RWPE2 (cell line): Measurements from ENCODE around the gene KCNN2.

Experiments
- ATAC-seq: fragments of 200-7000 bp; cut with Tn5 transposase; 3 replicates; pipeline ENCODE4 v1.9.1; 2021; ENCODE audit warnings: low read depth
- DNase-seq: peaks from one replicate; pipeline ENCODE4 v3.0.0-alpha.2; 2020; ENCODE audit warnings: low spot score
- H3K27ac ChIP-seq: fragments of 450-650 bp; 2 replicates; pipeline ENCODE4 v1.5.1; 2017; ENCODE audit warnings: mild to moderate bottlenecking; ENCODE audit not compliant: poor library complexity, severe bottlenecking
- H3K27me3 ChIP-seq: fragments of 250-450 bp; sonication (Bioruptor Pico); 2 replicates; pipeline ENCODE4 v1.5.1; 2021; ENCODE audit warnings: mild to moderate bottlenecking, moderate library complexity; ENCODE audit not compliant: insufficient read depth, poor library complexity, severe bottlenecking
- H3K36me3 ChIP-seq: fragments of 250-450 bp; sonication (Bioruptor Pico); 2 replicates; pipeline ENCODE4 v1.5.1; 2020; ENCODE audit warnings: low read depth, mild to moderate bottlenecking, moderate library complexity
- H3K4me1 ChIP-seq: fragments of 250-450 bp; sonication (Bioruptor Pico); 2 replicates; pipeline ENCODE4 v1.5.1; 2021; ENCODE audit warnings: mild to moderate bottlenecking, moderate library complexity; ENCODE audit not compliant: insufficient read depth, poor library complexity, severe bottlenecking
- H3K4me3 ChIP-seq: fragments of 250-450 bp; sonication (Bioruptor Pico); 2 replicates; pipeline ENCODE4 v1.5.1; 2021; ENCODE audit warnings: mild to moderate bottlenecking, moderate library complexity; ENCODE audit not compliant: severe bottlenecking
- H3K9me3 ChIP-seq: fragments of 250-450 bp; sonication (Bioruptor Pico); 2 replicates; pipeline ENCODE4 v1.5.1; 2021; ENCODE audit warnings: mild to moderate bottlenecking, moderate library complexity; ENCODE audit not compliant: severe bottlenecking
- CTCF ChIP-seq: fragments of 450-650 bp; IDR thresholded peaks from one replicate; pipeline ENCODE4 v1.5.1; 2017; ENCODE audit warnings: mild to moderate bottlenecking, moderate library complexity; ENCODE audit not compliant: poor library complexity, severe bottlenecking

Gene KCNN2

GRCh38 chr5:114469372-114469771 is 107.5 kb downstream of the KCNN2 start:
- no peaks in the 10 kb centered on the region for H3K9me3 ChIP-seq
- DNase-seq (no peak), ATAC-seq (no peak)
- H3K4me1 ChIP-seq = no peaks in the 10 kb centered on the region
- no peak for TF ChIP-seq CTCF
- no peaks in the 10 kb centered on the region for H3K27me3 ChIP-seq
- no peaks in the 10 kb centered on the region for H3K36me3 ChIP-seq
- no peak overlapping the region for H3K4me3 ChIP-seq
- H3K27ac ChIP-seq = no peak overlapping the region

GRCh38 chr5:114471529-114471928 is 109.7 kb downstream of the KCNN2 start:
- no peak overlapping the region for H3K4me3 ChIP-seq
- ATAC-seq (no peak), DNase-seq (no peak)
- no peak overlapping the region for H3K27ac ChIP-seq
- H3K36me3 ChIP-seq = no peaks in the 10 kb centered on the region
- no peaks in the 10 kb centered on the region for H3K4me1 ChIP-seq
- H3K9me3 ChIP-seq = no peaks in the 10 kb centered on the region
- TF ChIP-seq CTCF = no peak
- no peaks in the 10 kb centered on the region for H3K27me3 ChIP-seq

- DNase-seq (no peak), ATAC-seq (no peak)
- H3K4me1 ChIP-seq = no peaks in the 10 kb centered on the region
- H3K36me3 ChIP-seq = no peaks in the 10 kb centered on the region
- no peak overlapping the region for H3K27ac ChIP-seq
- H3K27me3 ChIP-seq = no peaks in the 10 kb centered on the region
- H3K4me3 ChIP-seq = no peak overlapping the region
- no peaks in the 10 kb centered on the region for H3K9me3 ChIP-seq
- TF ChIP-seq CTCF = no peak
Measured at GRCh38 chr5:114473541-114473940, 111.7 kb downstream of the KCNN2 start.

GRCh38 chr5:114477816-114478334 is 116.0 kb downstream of the KCNN2 start:
- Histone ChIP-seq H3K27me3 (peaks cover 3% of the 10 kb centered on the region), H3K4me1 (no peaks in the 10 kb centered on the region), H3K36me3 (no peaks in the 10 kb centered on the region), H3K27ac (no peak overlapping the region), H3K4me3 (no peak overlapping the region), H3K9me3 (no peaks in the 10 kb centered on the region)
- ATAC-seq (no peak), DNase-seq (no peak)
- TF ChIP-seq CTCF = no peak

- TF ChIP-seq CTCF = no peak
Measured at GRCh38 chr5:114500756-114501155, 138.9 kb downstream of the KCNN2 start.

More at GRCh38 chr5:114500756-114501155, 138.9 kb downstream of the KCNN2 start:
- H3K27ac ChIP-seq = no peak overlapping the region
- H3K27me3 ChIP-seq = peaks cover 8% of the 10 kb centered on the region
- H3K4me3 ChIP-seq = no peak overlapping the region
- no peak for DNase-seq
- no peak for ATAC-seq
- no peaks in the 10 kb centered on the region for H3K9me3 ChIP-seq
- no peaks in the 10 kb centered on the region for H3K36me3 ChIP-seq
- no peaks in the 10 kb centered on the region for H3K4me1 ChIP-seq
